GM19397 (cell line): ENCODE results near the gene DNAH11.
"Not testable (repeated sequence)": the region's sequence is repeated elsewhere in the genome, so short reads cannot be mapped to it uniquely, and the experiment has no call there.

ENCODE experiments used
- ATAC-seq: cut with Tn5 transposase; IDR thresholded peaks from one replicate; pipeline ENCODE4 v1.9.1; 2021; ENCODE audit warnings: mild to moderate bottlenecking, moderate library complexity; ENCODE audit not compliant: unreplicated experiment

DNAH11 gene

GRCh38 chr7:21616091-21616490, 73.3 kb downstream of the DNAH11 start:
- ATAC-seq: no peak

GRCh38 chr7:21616796-21617436, 74.1 kb downstream of the DNAH11 start:
- ATAC-seq: no peak

GRCh38 chr7:21617513-21617912, 74.7 kb downstream of the DNAH11 start:
- no peak for ATAC-seq

GRCh38 chr7:21617916-21618390, 75.1 kb downstream of the DNAH11 start:
- no peak for ATAC-seq

- ATAC-seq: no peak
Measured at GRCh38 chr7:21618706-21619105, 75.9 kb downstream of the DNAH11 start.

GRCh38 chr7:21620054-21620453, 77.2 kb downstream of the DNAH11 start:
- no peak for ATAC-seq

- no peak for ATAC-seq
Measured at GRCh38 chr7:21624320-21624719, 81.5 kb downstream of the DNAH11 start.

GRCh38 chr7:21636694-21637093, 93.9 kb downstream of the DNAH11 start:
- ATAC-seq: no peak

- no peak for ATAC-seq
Measured at GRCh38 chr7:21639206-21639868, 96.5 kb downstream of the DNAH11 start.

- no peak for ATAC-seq
Measured at GRCh38 chr7:21640105-21640504, 97.3 kb downstream of the DNAH11 start.

GRCh38 chr7:21641546-21641945, 98.7 kb downstream of the DNAH11 start:
- ATAC-seq: no peak

GRCh38 chr7:21642422-21642821, 99.6 kb downstream of the DNAH11 start:
- ATAC-seq: no peak

- ATAC-seq: no peak
Measured at GRCh38 chr7:21651697-21652096, 108.9 kb downstream of the DNAH11 start.

- no peak for ATAC-seq
Measured at GRCh38 chr7:21653623-21654022, 110.8 kb downstream of the DNAH11 start.

- no peak for ATAC-seq
Measured at GRCh38 chr7:21656081-21656480, 113.2 kb downstream of the DNAH11 start.

- ATAC-seq: no peak
Measured at GRCh38 chr7:21656796-21657195, 114.0 kb downstream of the DNAH11 start.

GRCh38 chr7:21670496-21670895, 127.7 kb downstream of the DNAH11 start:
- no peak for ATAC-seq

- ATAC-seq: no peak
Measured at GRCh38 chr7:21671859-21672258, 129.0 kb downstream of the DNAH11 start.

GRCh38 chr7:21675255-21675654, 132.4 kb downstream of the DNAH11 start:
- ATAC-seq: no peak

- no peak for ATAC-seq
Measured at GRCh38 chr7:21690705-21691104, 147.9 kb downstream of the DNAH11 start.

GRCh38 chr7:21691146-21691545, 148.3 kb downstream of the DNAH11 start:
- not testable (repeated sequence) for ATAC-seq

- not testable (repeated sequence) for ATAC-seq
Measured at GRCh38 chr7:21700587-21700986, 157.7 kb downstream of the DNAH11 start.

GRCh38 chr7:21702303-21702702, 159.5 kb downstream of the DNAH11 start:
- ATAC-seq: no peak
